IMR-90 (cell line): ENCODE results near the gene D2HGDH. TPM values are rescaled to one million over a fixed set of nuclear protein-coding genes. Genes with fewer than 3 reads are reported as not detected.

Experiments
- ATAC-seq: fragments of 200-7000 bp; cut with Tn5 transposase; 2 replicates; pipeline ENCODE4 v1.9.1; 2020; ENCODE audit warnings: low read depth, mild to moderate bottlenecking, moderate library complexity
- BruUV-seq: library from RNA; stranded (reverse); fragments of 400-500 nt; replicated peaks from 2 replicates; lab custom pipeline; 2021; lab: Mats Ljungman, UMichigan
- CTCF ChIA-PET: fragments of 300-600 bp; formaldehyde crosslinking; extraction: SDS; loops from one replicate; lab custom pipeline; 2021; ENCODE audit warnings: antibody characterized with exemption; lab: Yijun Ruan, JAX
- POLR2A ChIA-PET: fragments of 300-600 bp; sonication (Branson Sonifier 250); formaldehyde crosslinking; loops from one replicate; lab custom pipeline; 2022; ENCODE audit warnings: antibody characterized with exemption; ENCODE audit not compliant: unreplicated experiment; lab: Charles Lee
- DNase-seq: peaks from one replicate; pipeline ENCODE4 v3.0.0; 2013
- H2AFZ ChIP-seq: replicated peaks from 2 replicates; pipeline ENCODE3; 2013; ENCODE audit warnings: low read length, mild to moderate bottlenecking; ENCODE audit not compliant: poor library complexity
- H2AK5ac ChIP-seq: 2 replicates; pipeline ENCODE4 v1.6.1; 2013; ENCODE audit warnings: low read depth, low read length, inconsistent platforms
- H2AK9ac ChIP-seq: replicated peaks from 2 replicates; pipeline ENCODE3; 2013; ENCODE audit warnings: mild to moderate bottlenecking, low read depth, low read length, moderate library complexity; ENCODE audit not compliant: poor library complexity
- H2BK120ac ChIP-seq: 2 replicates; pipeline ENCODE4 v1.6.1; 2013; ENCODE audit warnings: low read depth, low read length, inconsistent platforms
- H2BK15ac ChIP-seq: 3 replicates; pipeline ENCODE4 v1.6.1; 2013; ENCODE audit warnings: low read depth, low read length, inconsistent platforms
- H2BK20ac ChIP-seq: 2 replicates; pipeline ENCODE4 v1.6.1; 2013; ENCODE audit warnings: low read depth, mild to moderate bottlenecking, inconsistent platforms, low read length, moderate library complexity
- H2BK5ac ChIP-seq: 2 replicates; pipeline ENCODE4 v1.6.1; 2013; ENCODE audit warnings: mild to moderate bottlenecking, low read depth, low read length, inconsistent platforms; ENCODE audit not compliant: poor library complexity, severe bottlenecking
- H3K14ac ChIP-seq: replicated peaks from 2 replicates; pipeline ENCODE4 v1.6.1; 2013; ENCODE audit warnings: low read depth, low read length, inconsistent platforms
- H3K18ac ChIP-seq: 2 replicates; pipeline ENCODE4 v1.6.1; 2013; ENCODE audit warnings: low read depth, low read length, control low read depth
- H3K23ac ChIP-seq: 2 replicates; pipeline ENCODE4 v1.6.1; 2013; ENCODE audit warnings: low read depth, low read length, inconsistent platforms
- H3K27ac ChIP-seq: 2 replicates; pipeline ENCODE4 v1.5.1; 2013; ENCODE audit warnings: mild to moderate bottlenecking, control low read depth, low read length; ENCODE audit not compliant: insufficient read depth
- H3K27me3 ChIP-seq: 2 replicates; pipeline ENCODE4 v1.6.1; 2013; ENCODE audit warnings: low read length; ENCODE audit not compliant: control insufficient read depth, insufficient read depth
- H3K36me3 ChIP-seq: 2 replicates; pipeline ENCODE4 v1.6.1; 2013; ENCODE audit warnings: low read length, mixed read lengths; ENCODE audit not compliant: control insufficient read depth, insufficient read depth
- H3K4ac ChIP-seq: 2 replicates; pipeline ENCODE4 v1.6.1; 2013; ENCODE audit warnings: low read depth, low read length, inconsistent platforms
- H3K4me1 ChIP-seq: 2 replicates; pipeline ENCODE4 v1.6.1; 2013; ENCODE audit warnings: low read length, mixed read lengths; ENCODE audit not compliant: control insufficient read depth, insufficient read depth
- H3K4me2 ChIP-seq: 2 replicates; pipeline ENCODE4 v1.6.1; 2013; ENCODE audit warnings: low read depth, mild to moderate bottlenecking, control low read depth, low read length, moderate library complexity
- H3K4me3 ChIP-seq: 2 replicates; pipeline ENCODE4 v1.5.1; 2013; ENCODE audit warnings: low read depth, mild to moderate bottlenecking, control low read depth, low read length, moderate library complexity; ENCODE audit not compliant: insufficient read depth
- H3K56ac ChIP-seq: 2 replicates; pipeline ENCODE4 v1.6.1; 2013; ENCODE audit warnings: low read length, inconsistent platforms; ENCODE audit not compliant: insufficient read depth; ENCODE audit errors: extremely low read depth
- H3K79me1 ChIP-seq, 2 experiments: 2 replicates each; pipeline ENCODE4 v1.6.1; 2013; ENCODE audit warnings: low read length in 2 of 2, inconsistent platforms in 1 of 2, low read depth in 1 of 2
- H3K9ac ChIP-seq: 2 replicates; pipeline ENCODE4 v1.6.1; 2013; ENCODE audit warnings: low read depth, low read length, control low read depth
- H3K9me1 ChIP-seq: 2 replicates; pipeline ENCODE4 v1.6.1; 2013; ENCODE audit warnings: low read length, inconsistent platforms; ENCODE audit not compliant: insufficient read depth
- H3K9me3 ChIP-seq: 2 replicates; pipeline ENCODE4 v1.6.1; 2013; ENCODE audit warnings: low read length; ENCODE audit not compliant: control insufficient read depth, insufficient read depth
- H4K20me1 ChIP-seq: 2 replicates; pipeline ENCODE4 v1.6.1; 2013; ENCODE audit warnings: low read length, inconsistent platforms; ENCODE audit not compliant: insufficient read depth
- H4K5ac ChIP-seq: 2 replicates; pipeline ENCODE4 v1.6.1; 2013; ENCODE audit warnings: mild to moderate bottlenecking, low read depth, low read length, control low read depth
- H4K8ac ChIP-seq, 2 experiments: 2 replicates each; pipeline ENCODE4 v1.6.1; 2013; ENCODE audit warnings: low read depth in 2 of 2, low read length in 2 of 2, control low read depth in 1 of 2, inconsistent platforms in 1 of 2
- H4K91ac ChIP-seq: 2 replicates; pipeline ENCODE4 v1.6.1; 2013; ENCODE audit warnings: low read depth, low read length, inconsistent platforms; ENCODE audit not compliant: insufficient read depth
- NFE2L2 ChIP-seq: fragments of 150-350 bp; IDR thresholded peaks from 2 replicates; pipeline ENCODE4 v1.6.1; 2016; ENCODE audit warnings: low read depth, mild to moderate bottlenecking, low read length
- POLR2A ChIP-seq: IDR thresholded peaks from 2 replicates; pipeline ENCODE4 v1.6.1; 2012; ENCODE audit warnings: mild to moderate bottlenecking, low read depth, low read length
- WGBS, 2 experiments: methylation state at CpG; one replicate each; pipeline versions ENCODE4 v1.1.5 to v1.1.7; 2013; ENCODE audit warnings: missing lambda C conversion rate in 2 of 2; ENCODE audit not compliant: insufficient read length in 1 of 2; ENCODE audit errors: extremely low coverage in 2 of 2; 5-methylcytosine and 5-hydroxymethylcytosine counted together
- dilution Hi-C: fragments of 300-500 bp; cut with HindIII; formaldehyde crosslinking; loops from one replicate; pipeline ENCODE4 v1.14.3; 2018; ENCODE audit warnings: low sequenced_read_pairs; ENCODE audit not compliant: unreplicated experiment
- in situ Hi-C: fragments of 300-500 bp; cut with MboI; formaldehyde crosslinking; loops from 3 replicates; pipeline ENCODE4 v1.14.3; 2019; ENCODE audit warnings: low sequenced_read_pairs, inconsistent platforms, mixed read lengths
- intact Hi-C: fragments of 100-400 bp; cut with micrococcal nuclease; formaldehyde crosslinking; loops from 2 replicates; pipeline ENCODE4 v1.10.0; 2022
- polyA plus RNA-seq, 3 experiments: library from polyadenylated mRNA; depleted of rRNA; stranded (reverse); fragments of >200 nt; gene quantifications; 2 replicates each; pipeline ENCODE4 v1.2.3, GENCODE V29; 2012; ENCODE audit warnings: low replicate concordance in 1 of 3
- total RNA-seq: library from RNA; depleted of rRNA; stranded (reverse); fragments of >200 nt; gene quantifications from 2 replicates; pipeline ENCODE4 v1.2.3, GENCODE V29; 2012

D2HGDH gene
- total and polyA plus RNA-seq, 2 of the 4 experiments (the other 2 are of a cell fraction): 6.3 to 22.1 TPM

DNA sequence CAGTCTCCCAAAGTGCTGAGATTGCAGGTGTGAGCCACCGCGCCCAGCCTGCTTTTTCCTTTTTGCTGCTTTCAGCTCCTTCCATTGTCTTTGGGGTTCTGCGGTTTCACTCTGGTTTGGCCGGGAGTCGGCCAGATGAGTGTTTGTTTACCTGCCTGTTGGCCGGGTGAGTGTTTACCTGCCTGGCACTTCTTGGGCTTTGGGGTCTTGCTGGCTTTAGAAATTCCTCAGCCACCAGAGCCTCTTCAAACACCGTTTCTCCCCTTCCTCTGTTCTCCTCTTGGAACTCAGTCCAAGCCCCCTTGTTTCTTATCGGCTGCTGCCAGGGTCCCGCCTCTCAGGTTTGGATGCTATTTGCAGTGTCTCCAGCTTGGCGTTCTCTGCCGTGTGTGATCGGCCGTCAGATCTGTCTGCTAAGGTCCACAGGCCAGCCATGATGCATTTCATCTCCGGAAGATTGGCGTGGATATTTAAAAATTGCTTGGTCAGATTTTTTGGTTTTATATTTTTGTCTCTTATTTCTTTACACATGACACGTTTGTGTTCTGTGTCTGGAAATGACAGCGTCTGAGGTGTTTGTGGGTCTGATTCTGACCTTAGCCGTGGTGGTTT lies 28.0 kb downstream of the D2HGDH start:
- intact Hi-C loops (no loop called here), in situ Hi-C loops (no loop called here), dilution Hi-C loops (no loop called here)
- BruUV-seq: no TSS peak
- no peak overlapping the region for H2BK5ac ChIP-seq
- peaks cover 0 to 5% of the 10 kb centered on the region in 2 experiments; a peak in 1 of 4 replicates for H3K79me1 ChIP-seq
- H4K20me1 ChIP-seq: peaks cover 7% of the 10 kb centered on the region
- no peak overlapping the region for H4K5ac ChIP-seq
- H3K14ac ChIP-seq: no peak overlapping the region
- H3K27me3 ChIP-seq: no peaks in the 10 kb centered on the region
- H3K36me3 ChIP-seq: peaks cover 21% of the 10 kb centered on the region
- H3K23ac ChIP-seq: no peak overlapping the region; the same call in 1 of the 2 replicates
- no peak for DNase-seq
- H3K9ac ChIP-seq: no peak overlapping the region
- no peak overlapping the region for H3K18ac ChIP-seq
- H2BK20ac ChIP-seq: no peak overlapping the region
- H4K8ac ChIP-seq: no peak overlapping the region
- ChIA-PET POLR2A (no interaction called here), CTCF (no interaction called here)
- no peak for TF ChIP-seq POLR2A
- no peak for TF ChIP-seq NFE2L2
- no peak overlapping the region for H3K56ac ChIP-seq
- H2AK9ac ChIP-seq: no peak overlapping the region
- H3K27ac ChIP-seq: no peak overlapping the region
- no peak overlapping the region for H3K4ac ChIP-seq
- no peak overlapping the region for H2BK15ac ChIP-seq
- H2AFZ ChIP-seq: no peak overlapping the region
- H2AK5ac ChIP-seq: no peak overlapping the region
- H3K4me2 ChIP-seq: no peak overlapping the region
- H4K91ac ChIP-seq: no peak overlapping the region
- no peaks in the 10 kb centered on the region for H3K4me1 ChIP-seq
- H3K9me1 ChIP-seq: no peaks in the 10 kb centered on the region
- ATAC-seq: no peak
- 76% methylated on average over 5 of the region's 18 CpGs; no CpG with 5 or more reads in 1 of the 2 experiments for WGBS, 2 experiments
- H2BK120ac ChIP-seq: no peak overlapping the region
- no peaks in the 10 kb centered on the region for H3K9me3 ChIP-seq
- no peak overlapping the region for H3K4me3 ChIP-seq
